NCI-H2227 treated with DMSO at 0.1 percent for 48 hours (cell line): ENCODE measurements around the gene TMEM200B.
"Not testable (repeated sequence)": the region's sequence is repeated elsewhere in the genome, so short reads cannot be mapped to it uniquely, and the experiment has no call there.

Experiments used
- DNase-seq: peaks from one replicate; lab custom pipeline; 2025; lab: John Stamatoyannopoulos, UW

The TMEM200B gene

DNA sequence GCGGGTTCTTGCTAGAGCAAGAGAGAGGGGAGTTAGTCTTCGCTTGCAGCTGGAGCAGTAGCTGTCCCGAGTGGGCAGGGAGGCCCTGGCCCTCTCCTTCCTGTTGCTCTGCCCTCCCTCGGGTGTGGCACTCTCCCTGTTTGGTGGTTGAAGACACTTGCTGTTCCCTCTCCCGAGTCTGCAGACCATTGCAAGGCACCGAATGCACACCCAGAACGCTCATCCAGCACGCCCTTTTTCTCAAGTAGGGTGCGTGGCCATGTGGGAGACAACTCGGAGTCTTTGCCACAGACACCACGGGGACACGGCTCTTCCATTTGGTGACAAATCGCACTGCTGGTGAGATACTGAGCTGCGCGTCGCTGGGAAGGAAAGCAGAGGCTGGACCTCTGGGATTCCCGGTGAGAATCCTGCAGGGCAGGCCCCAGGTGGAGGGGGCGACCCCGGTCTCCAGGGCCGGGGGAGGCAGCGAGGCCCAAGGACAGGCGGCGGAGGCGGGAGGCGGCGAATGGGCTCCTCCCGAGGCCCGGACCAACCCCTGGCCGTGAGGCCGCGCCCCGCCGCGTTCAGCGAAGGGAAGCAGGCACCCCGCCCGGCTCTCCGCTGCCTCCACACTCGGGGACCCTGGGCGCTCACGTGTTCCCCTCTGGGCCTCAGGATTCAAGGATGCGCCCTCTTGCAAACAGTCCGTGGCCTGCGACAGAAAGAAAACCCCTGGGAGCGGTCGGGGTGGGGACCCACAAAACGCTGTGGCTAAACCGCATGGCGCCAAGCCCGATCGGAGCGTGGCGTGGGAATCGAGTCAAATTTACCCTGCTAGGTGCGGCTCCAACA, 10.4 kb upstream of the TMEM200B start:
- DNase-seq: no peak

DNA sequence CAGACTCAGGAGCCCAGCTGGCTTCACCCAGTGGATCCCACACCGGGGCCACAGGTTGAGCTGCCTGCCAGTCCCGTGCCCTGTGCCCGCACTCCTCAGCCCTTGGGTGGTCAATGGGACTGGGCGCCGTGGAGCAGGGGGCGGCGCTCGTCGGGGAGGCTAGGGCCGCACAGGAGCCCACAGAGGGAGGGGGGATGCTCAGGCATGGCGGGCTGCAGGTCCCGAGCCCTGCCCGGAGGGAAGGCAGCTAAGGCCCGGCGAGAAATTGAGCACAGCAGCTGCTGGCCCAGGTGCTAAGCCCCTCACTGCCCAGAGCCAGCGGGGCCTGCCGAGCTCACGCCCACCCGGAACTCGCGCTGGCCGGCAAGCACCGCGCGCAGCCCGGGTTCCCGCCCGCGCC, 7.4 kb upstream of the TMEM200B start:
- not testable (repeated sequence) for DNase-seq

DNA sequence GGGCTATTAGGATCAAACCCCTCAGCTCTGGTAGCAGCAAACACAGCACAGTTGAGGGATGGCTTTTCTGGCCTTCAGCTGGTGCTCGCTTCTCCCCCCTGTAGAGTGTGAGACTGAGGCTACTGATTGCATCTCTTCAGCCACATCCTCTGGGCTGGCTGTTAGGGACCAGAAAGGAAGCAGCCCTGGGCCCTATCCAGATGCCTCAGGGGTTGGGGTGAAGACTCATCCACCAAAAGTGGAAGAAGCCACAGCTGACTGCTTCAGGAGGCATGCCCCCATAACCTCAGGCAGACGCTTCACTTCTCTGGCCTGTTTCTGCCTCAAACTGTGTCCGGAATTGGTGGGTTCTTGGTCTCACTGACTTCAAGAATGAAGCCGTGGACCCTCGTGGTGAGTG, 6.2 kb upstream of the TMEM200B start:
- DNase-seq: no peak

DNA sequence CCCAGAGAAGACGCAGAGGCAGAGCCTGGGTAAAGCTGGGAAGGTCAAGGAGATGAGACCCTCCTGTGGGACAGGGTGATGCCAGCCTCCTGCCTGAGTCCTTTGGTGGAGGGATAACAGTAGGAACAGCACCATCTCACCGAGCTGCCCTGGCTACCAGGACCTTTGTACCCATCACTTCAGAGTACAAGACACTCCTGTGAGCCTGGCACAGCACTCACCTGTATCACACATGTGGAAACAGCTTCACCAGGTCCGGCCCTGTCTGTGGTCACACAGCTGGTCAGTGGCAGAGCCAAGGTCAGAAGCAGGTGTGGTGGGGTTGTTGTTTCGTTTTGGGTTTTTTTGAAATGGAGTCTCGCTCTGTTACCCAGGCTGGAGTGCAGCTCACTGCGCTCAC, 5.0 kb upstream of the TMEM200B start:
- no peak for DNase-seq

DNA sequence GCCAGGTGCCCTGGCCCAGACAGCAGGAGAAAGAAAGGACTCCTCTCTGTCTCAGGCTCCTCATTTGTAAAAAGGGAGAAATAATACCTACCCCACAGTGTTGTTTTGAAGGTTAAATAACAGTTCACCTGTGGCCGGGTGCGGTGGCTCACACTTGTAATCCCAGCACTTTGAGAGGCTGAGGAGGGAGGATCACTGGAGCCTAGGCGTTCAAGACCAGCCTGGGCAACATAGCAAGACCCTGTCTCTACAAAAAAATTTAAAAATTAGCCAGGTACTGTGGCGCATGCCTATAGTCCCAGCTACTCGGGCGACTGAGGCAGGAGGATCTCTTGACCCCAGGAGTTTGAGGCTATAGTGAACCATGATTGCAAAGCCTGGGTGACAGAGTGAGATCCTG, 2.5 kb upstream of the TMEM200B start:
- no peak for DNase-seq

DNA sequence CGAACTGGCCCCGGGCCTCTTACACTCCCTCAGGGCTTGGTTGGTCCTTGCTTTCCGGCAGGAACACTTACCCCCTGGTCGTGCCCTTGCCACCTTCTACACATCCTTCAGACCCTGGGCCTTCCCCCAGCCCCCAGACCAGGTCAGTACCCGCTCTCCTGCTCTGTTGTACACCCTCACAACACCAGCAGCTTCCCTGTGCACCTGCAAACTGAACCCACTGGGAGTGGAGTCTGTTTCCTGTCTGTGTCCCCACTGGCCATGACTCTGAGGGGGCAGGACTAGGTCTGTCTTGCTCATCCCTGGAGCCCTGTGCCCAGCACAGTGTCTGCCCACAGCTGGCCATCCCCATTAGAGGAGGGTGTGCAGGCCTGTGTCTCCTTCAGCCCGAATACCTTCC, 2.1 kb upstream of the TMEM200B start:
- no peak for DNase-seq

DNA sequence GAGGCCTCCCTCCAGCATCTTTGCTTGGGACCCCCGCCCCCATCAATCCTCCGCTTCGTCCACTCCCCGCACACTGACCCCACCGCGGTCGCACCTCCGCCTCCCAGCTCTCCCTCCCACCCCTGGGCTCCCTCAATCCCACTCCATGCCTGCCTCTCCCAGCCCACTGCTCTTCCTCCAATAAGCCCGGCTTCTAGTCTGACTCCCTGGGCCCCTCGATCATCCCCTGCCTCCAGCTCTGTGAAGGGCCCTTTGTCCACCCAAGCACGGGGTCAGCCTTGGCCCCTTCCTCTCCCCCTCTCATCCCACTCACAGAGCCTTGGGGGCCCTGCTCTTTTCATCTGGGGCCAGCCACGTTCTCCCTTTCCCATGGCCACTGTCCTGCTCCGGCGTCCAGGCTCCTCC, 1.5 kb upstream of the TMEM200B start:
- DNase-seq: no peak

DNA sequence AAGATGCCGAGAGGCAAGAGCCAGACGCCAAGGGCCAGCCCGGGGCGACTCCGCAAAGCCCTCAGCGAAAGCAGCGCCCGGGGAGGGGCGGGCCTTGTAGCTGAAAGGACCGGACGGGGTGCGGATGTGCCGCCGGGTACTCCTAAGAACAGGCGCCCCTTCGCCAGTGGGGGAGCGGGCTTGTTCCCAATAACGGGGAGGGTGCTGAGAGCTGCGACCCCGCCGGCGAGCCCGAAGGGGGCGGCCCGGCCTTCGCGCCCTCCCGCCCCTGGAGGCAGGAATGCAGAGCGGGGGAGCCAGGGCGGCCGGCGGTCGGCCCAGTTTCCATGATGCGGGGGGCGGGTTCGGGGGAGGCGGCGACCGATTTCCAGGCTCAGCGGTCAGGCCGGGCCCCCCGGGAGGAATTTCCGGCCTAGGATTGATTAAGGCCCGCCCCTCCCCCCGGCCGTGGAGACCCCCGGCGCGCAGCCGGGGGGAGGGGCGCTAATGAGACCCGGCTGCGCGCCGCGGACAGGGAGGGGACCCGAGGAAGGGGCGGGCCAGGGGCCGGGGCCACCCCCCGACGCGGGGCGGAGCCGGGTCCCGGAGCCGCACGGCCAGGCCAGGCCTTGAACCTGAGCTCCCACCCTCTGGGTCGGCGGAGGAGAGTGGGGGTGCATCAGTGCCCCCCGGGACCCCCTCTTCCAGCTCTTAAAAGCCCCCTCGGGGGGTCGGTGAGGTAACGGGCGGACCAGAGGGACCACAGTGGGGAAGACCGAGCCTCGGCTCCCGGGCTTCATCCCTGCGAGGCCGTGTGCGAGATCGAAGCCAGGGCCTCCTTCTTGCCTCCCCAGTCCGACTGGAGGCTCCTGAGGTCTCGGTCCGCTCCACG, 898 bp upstream of the TMEM200B start:
- no peak for DNase-seq

DNA sequence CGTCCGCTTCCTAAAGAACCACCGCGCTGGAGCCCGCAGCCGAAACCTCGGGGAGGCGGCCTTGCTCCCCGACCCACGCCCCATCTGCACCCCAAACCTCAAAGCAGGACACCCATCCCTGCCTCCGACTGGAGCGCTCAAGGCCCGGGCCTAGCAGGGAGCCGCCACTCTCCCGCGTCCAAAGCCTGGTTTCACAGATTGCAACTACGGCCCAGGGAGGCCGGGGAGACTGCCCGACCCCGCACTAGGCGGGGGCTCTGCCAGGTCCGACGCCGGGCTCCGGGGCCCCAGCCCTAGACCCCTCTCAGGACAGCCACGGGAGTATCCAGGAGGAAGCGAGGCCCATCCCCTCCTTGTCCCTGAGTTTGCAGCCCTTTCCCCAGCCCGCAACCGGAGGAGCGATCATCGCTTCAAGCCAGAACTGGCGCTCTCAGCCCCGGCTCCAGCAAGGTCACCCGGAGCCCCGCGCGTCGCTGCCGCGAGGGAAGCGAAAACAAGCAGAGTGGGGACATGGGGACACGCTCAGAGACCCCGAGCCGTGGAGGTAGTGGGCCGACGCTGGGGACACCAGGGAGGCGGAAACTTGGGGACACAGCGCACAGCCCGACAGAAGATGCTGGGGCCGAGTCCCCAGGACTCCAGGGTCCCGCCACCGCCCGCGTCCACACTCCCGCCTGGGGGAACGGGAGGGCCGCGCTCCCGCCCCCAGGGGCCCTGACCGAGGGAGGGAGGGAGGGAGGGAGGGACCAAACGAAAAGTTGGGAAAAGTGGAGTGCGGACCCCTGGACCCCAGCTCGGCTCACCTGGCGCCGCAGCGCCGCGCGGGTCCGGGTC, 433 bp downstream of the TMEM200B start:
- no peak for DNase-seq

DNA sequence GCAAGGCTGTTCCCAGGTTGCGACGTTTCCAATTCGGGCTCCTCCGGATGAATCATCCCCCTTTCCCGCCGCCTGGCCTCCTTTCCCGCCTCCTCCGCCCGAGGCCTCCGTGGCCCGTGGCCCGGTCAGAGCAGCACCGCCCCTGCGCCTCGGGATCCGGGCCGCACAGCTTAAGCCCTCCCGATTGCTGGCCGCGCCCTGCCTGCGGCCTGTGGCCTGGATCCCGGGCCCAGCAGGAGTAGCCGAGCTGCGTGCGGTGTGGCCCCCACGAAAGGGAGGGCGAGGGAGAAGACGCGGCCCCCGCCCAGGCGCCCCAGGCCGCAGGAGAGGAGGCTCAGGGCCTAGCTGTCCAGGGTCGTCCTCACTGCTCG, 1.0 kb downstream of the TMEM200B start:
- no peak for DNase-seq

DNA sequence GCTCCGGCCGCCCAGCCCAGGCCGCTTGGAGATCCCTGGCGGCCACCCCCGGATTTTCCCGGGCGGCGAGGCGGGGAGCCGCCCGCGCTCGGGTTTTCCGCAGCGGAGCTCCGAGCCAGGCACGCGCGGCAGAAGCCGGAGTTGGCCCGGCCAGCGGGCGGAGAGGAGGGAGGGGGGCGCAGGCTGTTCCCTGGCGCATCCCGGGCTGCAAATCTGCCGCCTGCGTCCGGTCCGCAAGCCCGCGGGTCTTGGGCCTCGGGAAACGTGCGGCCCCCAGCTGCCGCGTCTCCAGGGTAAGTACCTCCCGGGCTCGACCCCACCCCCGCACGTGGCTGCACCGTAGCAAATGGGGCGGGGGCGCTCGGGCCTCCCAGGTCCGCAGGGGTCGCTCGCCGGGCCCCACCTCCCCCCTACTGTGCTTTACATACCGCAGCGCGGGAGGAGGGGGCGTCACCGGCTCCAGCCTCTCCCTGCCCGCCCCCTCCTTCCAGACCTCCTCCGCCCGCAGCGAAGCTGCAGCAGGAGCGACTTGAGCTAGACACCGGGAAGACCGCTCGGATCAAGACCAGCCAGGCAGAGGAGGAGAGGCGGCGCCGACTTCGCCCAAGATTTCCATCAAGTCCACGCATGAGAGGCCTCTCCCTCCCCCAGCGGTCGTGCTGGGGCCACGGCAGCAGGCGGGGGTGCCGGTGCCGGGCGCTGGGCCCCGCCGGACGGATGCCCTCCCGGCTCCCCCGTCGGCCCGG, 1.6 kb downstream of the TMEM200B start:
- peak; percentile 62 for DNase-seq

DNA sequence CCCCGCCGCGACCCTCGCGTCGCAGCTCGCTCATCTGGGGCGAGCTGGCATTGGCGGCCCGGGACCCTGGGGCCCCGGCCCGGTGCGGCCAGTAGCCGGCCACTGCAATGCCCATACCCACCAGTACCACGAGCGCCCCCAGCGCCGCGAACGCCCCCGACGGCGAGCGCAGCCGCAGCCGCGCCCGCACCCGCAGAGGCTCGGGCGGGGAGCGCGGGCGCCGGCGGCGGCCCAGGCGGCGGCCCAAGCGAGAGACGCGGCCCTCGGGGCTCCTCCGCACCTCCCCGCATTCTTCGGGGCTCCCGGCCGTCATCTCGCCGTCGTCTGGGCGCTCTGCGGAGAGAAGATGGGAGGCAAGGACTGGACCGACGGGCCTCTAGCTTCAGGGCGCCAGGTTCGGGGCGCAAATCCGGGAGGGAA, 2.2 kb downstream of the TMEM200B start:
- no peak for DNase-seq

DNA sequence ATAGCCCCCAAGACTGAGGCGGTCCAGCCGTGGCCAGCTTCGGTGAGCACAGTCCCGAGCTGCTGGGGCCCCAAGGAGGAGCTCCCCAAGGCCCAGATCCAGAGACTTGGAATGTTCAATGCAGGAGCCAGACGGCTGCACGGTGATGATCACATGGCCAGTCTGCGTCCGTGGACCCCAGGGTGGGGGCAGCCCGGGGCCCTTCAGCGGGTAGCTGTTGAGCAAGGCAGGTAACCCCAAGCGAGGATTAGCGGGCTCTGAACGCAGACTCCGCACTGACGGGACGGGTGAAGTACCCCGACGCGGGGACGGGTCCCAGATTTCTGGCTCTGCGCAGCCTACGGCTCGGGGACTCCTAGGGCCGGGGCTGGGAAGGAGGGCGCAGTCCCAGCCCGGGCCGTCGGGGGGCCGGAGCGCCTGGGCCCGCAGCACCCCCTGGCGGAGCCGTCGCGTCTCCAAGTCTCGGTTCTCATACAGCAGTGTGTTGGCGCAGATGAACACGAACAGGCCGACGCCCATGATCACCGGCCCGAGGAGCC, 2.7 kb downstream of the TMEM200B start:
- DNase-seq: no peak

DNA sequence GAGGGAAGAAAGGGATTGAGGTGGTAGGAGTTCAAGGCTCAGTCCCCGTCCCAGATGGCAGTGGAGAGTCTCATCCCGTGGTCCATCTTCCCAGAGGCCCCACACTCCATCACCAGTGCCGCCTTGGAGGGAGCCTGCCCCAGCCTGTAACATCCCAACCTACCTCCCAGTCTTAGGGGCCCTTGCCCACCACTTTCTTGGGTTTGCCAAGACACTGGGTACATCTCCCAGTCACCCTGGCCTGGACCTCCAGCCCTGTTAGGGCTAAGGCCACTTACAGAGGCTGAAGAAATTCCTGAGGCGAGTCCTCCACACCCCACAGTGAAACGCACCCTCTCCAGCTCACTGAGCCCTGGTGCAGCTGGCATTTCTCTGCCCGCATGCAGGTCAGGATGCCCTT, 3.3 kb downstream of the TMEM200B start:
- no peak for DNase-seq

DNA sequence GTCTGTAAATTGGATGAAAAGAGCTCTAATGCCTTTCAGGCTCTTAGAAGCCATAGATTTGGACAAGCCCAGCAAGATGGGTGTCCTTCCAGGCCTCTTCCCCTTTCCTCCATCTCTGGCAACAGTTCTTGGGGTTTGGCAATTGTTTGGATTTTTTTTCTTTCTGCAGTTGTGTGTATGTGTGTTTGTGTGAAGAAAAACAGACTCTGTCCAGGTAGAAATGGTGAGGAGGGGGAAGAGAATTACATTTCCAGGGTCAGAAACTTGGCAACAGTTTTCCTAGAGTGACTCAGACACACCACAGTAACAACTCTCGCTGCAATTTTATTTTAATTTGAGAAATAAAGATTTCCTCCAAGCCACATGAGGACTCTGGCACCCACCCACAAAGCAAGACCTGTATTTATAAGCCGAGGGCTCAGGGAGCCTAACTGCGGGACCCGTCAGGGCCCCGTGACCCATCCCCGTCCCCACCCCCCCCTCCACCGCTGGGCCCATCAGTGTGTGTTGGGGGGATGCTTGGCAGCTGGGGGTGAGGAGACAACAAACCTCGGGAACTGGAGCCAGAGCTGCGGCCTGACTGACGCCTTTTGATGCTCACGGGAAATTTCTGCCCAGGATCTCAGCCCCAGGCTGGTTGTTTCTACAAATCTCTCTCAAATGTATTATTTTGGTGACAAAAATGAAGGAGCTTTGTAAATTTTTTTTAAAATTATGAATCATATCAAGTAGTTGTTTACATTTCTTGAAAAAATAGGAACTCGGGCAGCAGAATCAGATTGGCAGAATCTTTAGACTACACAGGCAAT, 4.4 kb downstream of the TMEM200B start:
- DNase-seq: no peak

DNA sequence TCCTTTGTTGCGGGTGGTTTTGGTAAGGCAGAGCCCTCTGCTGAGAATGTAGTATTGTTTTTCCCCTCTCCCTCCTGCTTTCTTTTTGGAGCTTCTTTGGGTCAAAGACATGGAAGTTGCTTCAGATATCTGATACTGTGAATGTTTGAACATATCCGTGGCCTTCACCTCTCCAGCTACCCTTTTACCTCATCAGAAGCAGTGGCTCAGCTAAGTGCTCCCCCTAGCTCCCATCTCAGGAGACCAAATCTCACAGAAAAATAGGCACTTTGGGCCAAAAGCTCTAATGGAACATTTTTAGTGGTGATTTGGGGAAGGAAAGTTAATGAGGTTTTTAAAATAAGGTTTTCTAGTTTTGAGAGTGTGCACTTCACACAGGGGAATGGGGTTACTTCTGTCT, 6.3 kb downstream of the TMEM200B start:
- DNase-seq: no peak

DNA sequence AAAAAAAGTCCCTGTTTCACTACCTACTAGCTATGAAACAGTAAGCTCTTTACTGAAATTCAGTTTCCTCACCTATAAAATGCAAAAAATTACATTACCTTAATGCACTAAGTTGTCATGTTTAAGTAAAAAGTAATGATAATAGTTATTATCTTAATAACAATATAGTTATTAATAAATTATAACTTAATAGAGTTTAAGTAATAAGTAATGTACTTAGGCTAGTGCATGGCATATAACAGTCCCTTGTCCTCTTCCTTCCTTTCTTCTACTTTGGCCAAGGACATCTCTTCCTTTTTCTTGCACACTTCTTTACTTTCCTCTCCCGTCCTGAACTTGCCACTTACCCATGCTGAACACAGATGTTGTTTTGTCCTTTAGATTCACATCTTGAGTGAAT, 9.0 kb downstream of the TMEM200B start:
- DNase-seq: no peak

DNA sequence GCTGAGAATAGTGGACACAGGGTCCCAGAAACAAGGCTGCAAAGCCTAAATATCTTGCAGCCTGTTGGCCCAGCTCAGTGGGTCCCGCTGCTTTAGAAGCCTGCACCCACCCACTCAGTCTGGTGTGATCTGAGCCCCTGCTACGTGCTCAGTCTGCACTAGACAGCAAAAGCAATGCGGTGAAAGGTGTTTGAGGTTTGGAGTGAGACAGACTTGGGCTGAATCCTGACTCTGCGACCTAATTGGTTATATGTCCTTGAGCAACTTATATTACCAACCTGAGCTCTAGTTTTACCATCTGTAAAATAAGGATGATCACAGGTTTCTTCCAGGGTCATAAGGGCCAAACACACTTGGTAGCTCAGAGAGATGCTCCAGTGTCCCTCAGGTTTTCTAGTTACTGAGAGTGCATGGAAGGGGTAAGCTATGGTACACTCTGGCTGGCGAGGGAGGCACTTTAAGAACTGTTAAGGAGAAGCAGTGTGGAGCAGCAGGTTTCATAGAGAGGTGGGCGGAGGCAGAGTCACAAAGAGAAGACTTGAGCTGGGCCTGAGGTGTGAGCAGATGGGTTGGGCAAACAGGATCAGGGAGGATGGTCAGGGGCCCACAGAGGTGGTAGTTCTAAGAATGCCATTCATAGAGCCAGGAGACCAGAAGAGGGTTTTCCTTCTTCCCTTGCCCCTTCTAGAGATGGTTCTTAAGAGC, 10.1 kb downstream of the TMEM200B start:
- DNase-seq: no peak

DNA sequence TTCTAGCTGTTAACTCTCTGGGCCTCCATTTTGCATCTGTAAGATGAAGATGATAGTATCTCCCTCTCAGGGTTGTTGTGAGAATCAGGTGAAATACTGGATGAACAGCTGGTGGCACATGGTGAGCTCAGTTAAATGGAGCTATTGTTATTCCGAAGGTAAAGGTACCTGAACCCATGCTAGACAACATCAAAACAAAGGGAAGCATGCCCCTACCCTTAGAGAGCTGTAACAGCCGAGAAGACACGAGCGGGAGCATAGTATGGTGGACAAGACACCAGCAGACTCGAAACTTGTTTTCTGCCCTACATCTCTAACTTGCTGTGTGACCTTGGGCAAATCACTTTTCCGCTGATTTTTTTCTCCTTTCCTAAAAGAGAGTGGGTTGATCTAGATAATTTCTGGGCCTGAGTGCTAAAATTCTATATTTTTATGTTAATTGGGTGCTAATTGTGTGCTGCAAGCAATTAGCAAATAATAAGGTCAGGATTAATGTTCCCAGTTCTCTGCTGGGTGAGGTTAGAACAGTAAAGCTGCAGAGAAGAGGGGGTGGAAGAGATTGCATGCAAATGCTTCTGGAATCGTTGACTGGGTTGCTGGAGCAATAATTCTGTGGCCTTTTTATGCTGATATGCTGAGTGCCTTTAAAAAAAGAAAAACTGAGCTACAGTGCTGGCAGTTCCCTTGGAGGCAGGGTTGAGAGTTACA, 10.8 kb downstream of the TMEM200B start:
- no peak for DNase-seq
